Measurements from ENCODE around the gene GASK1A. TPM values are rescaled to one million over a fixed set of nuclear protein-coding genes. Genes with fewer than 3 reads are reported as not detected.

The GASK1A gene
- total RNA-seq, 1 donor from 2014 or later: not detected

- no peak for DNase-seq (ENCODE audit: extremely low read depth, low read depth, low spot score)
These were observed 3.7 kb downstream of the GASK1A start for GRCh38 chr3:42982645-42983412.

- DNase-seq (ENCODE audit: extremely low read depth, low read depth, low spot score): no peak
These were observed 4.8 kb downstream of the GASK1A start for GRCh38 chr3:42983927-42984326.

- no peak for DNase-seq (ENCODE audit: extremely low read depth, low read depth, low spot score)
These were observed 5.6 kb downstream of the GASK1A start for GRCh38 chr3:42984701-42985100.

- no peak for DNase-seq (ENCODE audit: extremely low read depth, low read depth, low spot score)
These were observed 9.0 kb downstream of the GASK1A start for GRCh38 chr3:42988097-42988496.

GRCh38 chr3:42988566-42988965 lies 9.5 kb downstream of the GASK1A start:
- DNase-seq (ENCODE audit: extremely low read depth, low read depth, low spot score): no peak

DNA sequence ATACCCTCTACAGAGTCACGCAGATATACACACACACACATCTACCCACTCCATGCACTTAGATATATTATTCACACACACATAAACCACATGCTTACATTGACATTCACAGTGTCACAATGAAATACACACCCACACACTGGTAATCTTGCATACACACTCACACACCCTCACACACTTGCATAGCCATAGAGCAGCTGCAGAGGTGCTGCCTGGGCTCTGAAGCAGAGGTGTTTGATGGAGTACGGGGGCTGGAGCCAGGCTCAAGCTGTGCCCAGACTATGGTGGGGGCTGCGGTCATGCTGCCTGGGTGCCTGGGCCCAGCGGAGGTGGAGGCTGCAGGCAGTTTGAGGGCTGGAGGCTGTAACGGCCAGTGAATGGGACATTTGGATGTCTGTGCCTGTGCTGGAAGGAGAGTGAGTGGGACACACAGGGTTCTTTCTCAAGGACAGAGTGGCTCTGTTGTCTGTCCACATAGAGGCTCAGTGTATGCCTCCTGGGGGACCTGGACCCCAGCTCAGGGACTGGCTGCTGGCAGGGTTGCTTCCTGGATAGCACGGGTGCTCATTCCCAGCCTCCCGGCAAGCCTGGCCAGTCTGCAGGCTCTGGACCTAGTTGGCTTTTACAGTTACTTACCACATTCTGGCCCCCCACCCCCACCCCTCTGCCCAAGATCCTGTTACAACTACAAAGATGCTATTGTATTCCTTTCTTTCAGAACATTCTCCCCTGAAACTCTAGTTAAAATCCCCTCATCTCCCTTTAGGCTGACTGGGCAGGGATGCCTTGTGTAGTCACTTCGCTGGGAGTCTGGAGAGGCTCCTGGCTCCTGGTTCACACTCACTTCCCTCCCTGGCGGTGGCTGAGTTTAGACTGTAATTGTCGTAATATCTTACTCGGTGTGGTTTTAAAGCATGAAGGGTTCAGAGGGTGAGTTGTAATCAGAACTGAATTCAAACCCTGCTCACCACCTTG lies 12.5 kb downstream of the GASK1A start:
- no peak for DNase-seq (ENCODE audit: extremely low read depth, low read depth, low spot score)

- no peak for DNase-seq (ENCODE audit: extremely low read depth, low read depth, low spot score)
These were observed 15.5 kb downstream of the GASK1A start for GRCh38 chr3:42994595-42994994.

DNA sequence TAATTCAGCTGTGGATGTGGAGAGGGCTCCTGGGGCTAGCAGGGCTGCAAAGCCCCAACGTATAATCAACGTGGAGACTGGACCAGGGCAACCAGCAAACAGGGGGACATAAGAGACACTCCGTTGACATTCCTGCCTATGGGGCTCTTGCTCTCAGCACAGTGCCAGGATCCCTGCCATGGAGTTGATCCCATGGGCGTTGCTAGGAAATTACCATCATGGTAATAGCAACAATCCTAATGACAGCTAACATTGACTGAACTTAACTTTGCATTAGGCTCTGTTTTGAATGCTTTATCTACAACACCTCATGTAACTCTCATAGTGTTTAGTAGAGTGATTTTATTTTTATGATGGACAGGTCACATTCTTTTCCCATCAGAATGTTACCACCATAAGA lies 16.9 kb downstream of the GASK1A start:
- DNase-seq (ENCODE audit: extremely low read depth, low read depth, low spot score): no peak

- DNase-seq (ENCODE audit: extremely low read depth, low read depth, low spot score): no peak
These were observed 17.5 kb downstream of the GASK1A start for GRCh38 chr3:42996633-42997075.

GRCh38 chr3:42999212-42999611 lies 20.1 kb downstream of the GASK1A start:
- DNase-seq (ENCODE audit: extremely low read depth, low read depth, low spot score): no peak

DNA sequence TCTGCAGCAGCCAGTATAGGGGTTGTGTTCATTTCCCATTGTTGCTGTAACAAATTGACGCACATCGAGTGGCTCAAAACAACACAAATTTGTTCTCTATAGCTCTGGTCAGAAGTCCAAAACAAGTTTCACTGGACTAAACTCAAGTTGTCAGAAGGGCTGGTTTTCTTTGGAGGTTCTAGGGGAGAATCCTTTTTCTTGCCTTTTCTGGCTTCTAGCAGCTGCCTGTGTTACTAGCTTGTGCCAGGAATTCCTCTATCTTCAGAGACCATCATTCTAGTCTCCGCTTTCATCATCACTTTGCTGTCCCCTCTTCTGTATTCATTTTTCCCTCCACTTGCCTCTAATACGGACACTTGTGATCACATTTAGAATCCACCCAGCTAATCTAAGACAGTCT lies 20.5 kb downstream of the GASK1A start:
- DNase-seq (ENCODE audit: extremely low read depth, low read depth, low spot score): no peak

DNA sequence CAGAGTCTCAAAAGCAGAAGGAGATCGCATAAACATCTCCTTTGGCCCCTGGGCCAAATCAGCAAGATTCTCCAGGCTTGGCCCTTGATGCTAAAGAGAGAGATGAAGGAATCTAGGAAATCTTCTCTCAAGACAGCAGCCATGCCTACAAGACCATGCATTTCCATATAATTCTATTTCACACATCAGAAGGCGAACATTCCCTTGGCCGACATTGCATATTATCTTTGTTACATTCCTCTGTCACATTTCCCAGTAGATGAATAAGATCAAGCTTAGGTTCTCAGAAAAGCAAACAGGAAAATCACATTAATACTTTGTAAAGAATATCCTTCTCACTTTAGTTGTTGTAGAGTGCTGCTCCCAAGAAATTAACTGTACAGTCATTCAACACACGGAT lies 21.3 kb downstream of the GASK1A start:
- DNase-seq (ENCODE audit: extremely low read depth, low read depth, low spot score): no peak

- no peak for DNase-seq (ENCODE audit: extremely low read depth, low read depth, low spot score)
These were observed 22.0 kb downstream of the GASK1A start for GRCh38 chr3:43001094-43001553.

DNA sequence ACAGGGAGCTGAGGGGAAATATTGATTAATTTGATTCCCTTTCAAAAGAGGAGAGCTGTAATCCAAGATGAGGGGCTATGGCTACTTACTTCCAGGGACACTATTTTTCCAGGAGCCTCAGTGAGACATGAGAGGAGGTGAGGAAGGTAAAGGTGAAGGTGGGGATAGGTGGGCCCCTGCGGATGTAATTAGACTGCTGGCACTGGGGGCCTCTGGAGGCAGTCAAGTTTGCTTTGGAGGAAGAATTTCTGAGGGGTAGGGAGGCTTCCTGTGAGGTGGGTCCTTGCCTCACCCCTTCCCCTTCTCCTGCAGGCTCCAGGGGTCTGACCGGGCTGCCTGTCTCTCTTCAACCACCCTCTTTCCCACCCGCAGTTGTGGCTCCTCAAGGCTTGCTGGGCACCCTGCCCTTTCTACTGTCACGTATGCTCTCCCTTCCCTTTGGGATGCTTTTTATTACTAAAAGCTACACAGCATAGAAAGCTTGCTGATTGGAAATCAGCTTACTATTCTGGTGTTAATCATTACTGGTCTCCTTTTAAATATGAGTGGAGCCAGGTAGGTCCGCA lies 22.5 kb downstream of the GASK1A start:
- DNase-seq (ENCODE audit: extremely low read depth, low read depth, low spot score): no peak

DNA sequence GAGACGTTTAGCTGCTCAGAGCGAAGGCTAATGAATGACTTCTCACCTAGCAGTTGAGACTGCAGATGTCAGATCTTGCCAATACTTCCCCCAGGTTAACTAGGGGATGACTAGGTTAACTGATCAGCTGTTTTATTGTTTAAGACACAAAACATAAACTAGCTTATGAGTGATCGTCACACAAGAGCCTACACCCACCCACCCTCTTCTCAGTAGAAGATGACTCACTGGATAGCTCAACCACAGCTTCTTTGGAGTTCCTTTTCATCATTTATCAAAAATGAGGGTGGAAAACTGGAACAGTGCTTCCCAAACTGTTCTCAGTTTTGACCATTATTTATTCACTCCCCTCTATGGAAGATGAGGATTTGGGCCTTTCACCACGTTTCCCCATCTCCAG lies 25.2 kb downstream of the GASK1A start:
- no peak for DNase-seq (ENCODE audit: extremely low read depth, low read depth, low spot score)

DNA sequence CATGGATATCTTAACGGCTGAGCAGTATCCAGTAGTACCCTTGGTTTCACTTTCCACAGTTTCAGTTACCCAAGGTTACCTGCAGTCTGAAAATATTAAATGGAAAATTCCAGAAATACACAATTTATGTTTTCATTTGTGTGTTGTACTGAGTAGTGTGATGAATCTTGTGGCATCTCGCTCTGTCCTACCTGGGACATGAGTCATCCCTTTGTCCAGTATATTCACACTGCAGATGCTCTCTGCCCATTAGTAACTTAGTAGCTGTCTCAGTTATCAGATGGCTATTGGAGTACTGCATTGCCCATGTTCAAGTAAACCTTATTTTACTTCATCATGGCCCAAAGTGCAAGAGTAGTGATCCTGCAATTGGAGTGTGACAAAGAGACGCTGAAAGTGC lies 26.1 kb downstream of the GASK1A start:
- DNase-seq (ENCODE audit: extremely low read depth, low read depth, low spot score): no peak

GRCh38 chr3:43005981-43006380 lies 26.9 kb downstream of the GASK1A start:
- DNase-seq (ENCODE audit: extremely low read depth, low read depth, low spot score): no peak

GRCh38 chr3:43006825-43007224 lies 27.7 kb downstream of the GASK1A start:
- DNase-seq (ENCODE audit: extremely low read depth, low read depth, low spot score): no peak

GRCh38 chr3:43009547-43009946 lies 30.4 kb downstream of the GASK1A start:
- DNase-seq (ENCODE audit: extremely low read depth, low read depth, low spot score): no peak

- no peak for DNase-seq (ENCODE audit: extremely low read depth, low read depth, low spot score)
These were observed 31.5 kb downstream of the GASK1A start for GRCh38 chr3:43010638-43011037.

GRCh38 chr3:43011638-43012037 lies 32.5 kb downstream of the GASK1A start:
- no peak for DNase-seq (ENCODE audit: extremely low read depth, low read depth, low spot score)
